ENCODE data around the gene MICALL2.
A peak's percentile ranks its signal among the peaks of the same experiment; 100 is the strongest.

The MICALL2 gene

GRCh38 chr7:1474736-1475135 is 15.5 kb upstream of the MICALL2 start:
- DNase-seq (ENCODE audit: low read depth), result no peak
- no peak overlapping the region for H3K4me3 ChIP-seq (ENCODE audit: low read depth, low read length)
- TF ChIP-seq, protein P1, sequence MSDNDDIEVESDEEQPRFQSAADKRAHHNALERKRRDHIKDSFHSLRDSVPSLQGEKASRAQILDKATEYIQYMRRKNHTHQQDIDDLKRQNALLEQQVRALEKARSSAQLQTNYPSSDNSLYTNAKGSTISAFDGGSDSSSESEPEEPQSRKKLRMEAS (IDR thresholded peaks at IDR 0.05; ENCODE audit: low read depth, low read length), result no peak
- no peak for TF ChIP-seq MYC (IDR thresholded peaks at IDR 0.05; ENCODE audit: low read depth, low read length)
- TF ChIP-seq CTCF (IDR thresholded peaks at IDR 0.05; ENCODE audit: low read depth, low read length), result no peak
- TF ChIP-seq POLR2A (IDR thresholded peaks at IDR 0.05; ENCODE audit: extremely low read depth, insufficient read length), result no peak

DNA sequence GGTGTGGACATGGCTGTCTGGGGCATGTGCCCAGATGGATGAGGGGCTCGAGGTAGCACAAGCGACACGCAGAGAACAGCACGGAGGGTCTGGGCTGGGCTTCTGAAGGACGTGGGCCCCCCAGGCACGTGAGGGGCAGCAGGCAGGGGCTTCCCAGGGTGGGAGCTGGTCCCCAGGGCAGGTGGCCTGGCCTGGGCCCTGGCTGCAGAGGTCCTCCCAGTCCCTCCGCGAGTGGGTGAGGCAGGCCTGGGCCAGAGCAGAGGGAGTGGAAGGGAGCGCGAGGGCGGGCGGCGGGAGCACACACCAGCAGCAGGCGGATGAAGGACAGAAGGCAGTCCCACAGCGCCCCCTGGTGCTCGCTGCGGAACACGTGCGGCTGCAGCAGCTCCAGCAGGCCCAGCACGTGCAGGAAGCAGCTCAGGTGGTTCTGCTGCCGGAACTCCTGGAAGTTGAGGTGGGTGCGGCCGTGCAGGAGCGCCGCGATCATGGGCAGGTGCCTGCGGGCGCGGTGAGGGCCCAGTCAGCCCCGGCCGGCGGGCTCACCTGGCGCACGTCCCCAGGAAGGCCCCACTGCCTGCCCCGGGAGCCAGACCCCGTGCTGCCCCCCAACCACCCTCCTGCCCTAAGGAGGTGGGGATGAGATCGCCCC is 14.7 kb upstream of the MICALL2 start:
- TF ChIP-seq CTCF (IDR thresholded peaks at IDR 0.05; ENCODE audit: low read depth, low read length) (peak; percentile 92), MYC (IDR thresholded peaks at IDR 0.05; ENCODE audit: low read depth, low read length) (peak; percentile 100), POLR2A (IDR thresholded peaks at IDR 0.05; ENCODE audit: extremely low read depth, insufficient read length) (peak; percentile 17)
- TF ChIP-seq, protein P1 (IDR thresholded peaks at IDR 0.05; ENCODE audit: low read depth, low read length), result peak; percentile 100
- DNase-seq (ENCODE audit: low read depth), result peak; percentile 92
- H3K4me3 ChIP-seq (ENCODE audit: low read depth, low read length), result no peak overlapping the region

DNA sequence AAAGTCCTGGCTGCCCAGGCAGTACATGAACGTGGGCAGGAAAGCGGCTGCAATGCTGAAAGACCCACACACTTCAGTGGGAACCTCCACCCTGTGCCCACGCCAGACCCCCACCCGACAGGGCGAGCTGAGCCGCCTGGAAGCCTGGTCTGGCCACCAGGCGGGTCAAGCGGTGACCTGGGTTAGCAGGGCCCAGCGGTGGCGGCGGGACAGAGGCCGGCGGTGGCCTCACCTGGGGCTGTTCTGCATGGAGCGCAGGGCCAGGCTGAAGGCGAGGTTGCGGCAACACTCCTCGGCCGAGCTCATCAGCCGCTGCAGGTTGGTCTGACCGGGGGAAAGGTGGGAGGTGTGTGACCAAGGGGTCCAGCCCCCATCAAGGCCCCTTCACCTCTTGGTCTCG is 11.6 kb upstream of the MICALL2 start:
- TF ChIP-seq CTCF (IDR thresholded peaks at IDR 0.05; ENCODE audit: low read depth, low read length), result no peak
- TF ChIP-seq, protein P1 (IDR thresholded peaks at IDR 0.05; ENCODE audit: low read depth, low read length), result no peak
- H3K4me3 ChIP-seq (ENCODE audit: low read depth, low read length), result no peak overlapping the region
- no peak for DNase-seq (ENCODE audit: low read depth)

GRCh38 chr7:1468643-1469298 is 9.5 kb upstream of the MICALL2 start:
- H3K4me3 ChIP-seq (ENCODE audit: low read depth, low read length), result no peak overlapping the region
- TF ChIP-seq POLR2A (IDR thresholded peaks at IDR 0.05; ENCODE audit: extremely low read depth, insufficient read length) (no peak), MYC (IDR thresholded peaks at IDR 0.05; ENCODE audit: low read depth, low read length) (no peak), CTCF (IDR thresholded peaks at IDR 0.05; ENCODE audit: low read depth, low read length) (no peak)
- TF ChIP-seq, protein P1 (IDR thresholded peaks at IDR 0.05; ENCODE audit: low read depth, low read length), result no peak
- DNase-seq (ENCODE audit: low read depth), result no peak

DNA sequence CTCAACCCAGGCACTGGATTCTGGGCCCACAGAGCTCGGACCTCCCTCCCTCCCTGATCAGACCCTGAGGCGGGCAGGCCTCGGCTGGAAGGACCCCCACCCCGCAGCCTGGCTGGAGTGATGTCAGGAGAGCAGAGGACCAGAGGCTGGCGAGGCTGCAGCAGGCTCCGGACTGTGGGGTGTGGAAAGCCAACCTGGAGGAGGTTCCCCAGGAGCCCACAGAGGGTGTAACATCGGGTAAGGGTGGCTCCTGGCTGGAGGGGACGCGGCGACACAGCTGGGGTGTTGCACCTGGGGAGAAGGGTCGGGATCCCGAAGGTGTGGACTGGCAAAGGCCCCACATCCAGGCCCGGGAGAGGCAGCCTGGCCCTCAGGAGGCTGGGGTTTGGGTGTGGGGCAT is 8.9 kb upstream of the MICALL2 start:
- TF ChIP-seq, protein P1 (IDR thresholded peaks at IDR 0.05; ENCODE audit: low read depth, low read length), result no peak
- TF ChIP-seq CTCF (IDR thresholded peaks at IDR 0.05; ENCODE audit: low read depth, low read length) (no peak), POLR2A (IDR thresholded peaks at IDR 0.05; ENCODE audit: extremely low read depth, insufficient read length) (no peak), MYC (IDR thresholded peaks at IDR 0.05; ENCODE audit: low read depth, low read length) (no peak)
- H3K4me3 ChIP-seq (ENCODE audit: low read depth, low read length), result no peak overlapping the region
- DNase-seq (ENCODE audit: low read depth), result no peak

Measured in NB4 (cell line).